Measurements from ENCODE around the gene CARD8.

CARD8 gene

GRCh38 chr19:48258350-48258749, 2.6 kb upstream of the CARD8 start:
- peak overlapping the region; percentile 36 for H3K4me3 ChIP-seq (ENCODE audit: low read depth, low read length)
- TF ChIP-seq, protein P1, sequence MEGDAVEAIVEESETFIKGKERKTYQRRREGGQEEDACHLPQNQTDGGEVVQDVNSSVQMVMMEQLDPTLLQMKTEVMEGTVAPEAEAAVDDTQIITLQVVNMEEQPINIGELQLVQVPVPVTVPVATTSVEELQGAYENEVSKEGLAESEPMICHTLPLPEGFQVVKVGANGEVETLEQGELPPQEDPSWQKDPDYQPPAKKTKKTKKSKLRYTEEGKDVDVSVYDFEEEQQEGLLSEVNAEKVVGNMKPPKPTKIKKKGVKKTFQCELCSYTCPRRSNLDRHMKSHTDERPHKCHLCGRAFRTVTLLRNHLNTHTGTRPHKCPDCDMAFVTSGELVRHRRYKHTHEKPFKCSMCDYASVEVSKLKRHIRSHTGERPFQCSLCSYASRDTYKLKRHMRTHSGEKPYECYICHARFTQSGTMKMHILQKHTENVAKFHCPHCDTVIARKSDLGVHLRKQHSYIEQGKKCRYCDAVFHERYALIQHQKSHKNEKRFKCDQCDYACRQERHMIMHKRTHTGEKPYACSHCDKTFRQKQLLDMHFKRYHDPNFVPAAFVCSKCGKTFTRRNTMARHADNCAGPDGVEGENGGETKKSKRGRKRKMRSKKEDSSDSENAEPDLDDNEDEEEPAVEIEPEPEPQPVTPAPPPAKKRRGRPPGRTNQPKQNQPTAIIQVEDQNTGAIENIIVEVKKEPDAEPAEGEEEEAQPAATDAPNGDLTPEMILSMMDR (IDR thresholded peaks at IDR 0.05; ENCODE audit: borderline replicate concordance, insufficient read depth, low read depth, low read length), result no peak

- H3K4me3 ChIP-seq (ENCODE audit: low read depth, low read length), result no peak overlapping the region
- TF ChIP-seq, protein P1 (IDR thresholded peaks at IDR 0.05; ENCODE audit: borderline replicate concordance, insufficient read depth, low read depth, low read length), result no peak
Measured at GRCh38 chr19:48254529-48254970, 1.2 kb downstream of the CARD8 start.

GRCh38 chr19:48253999-48254398, 1.7 kb downstream of the CARD8 start:
- TF ChIP-seq, protein P1 (IDR thresholded peaks at IDR 0.05; ENCODE audit: borderline replicate concordance, insufficient read depth, low read depth, low read length), result no peak
- no peak overlapping the region for H3K4me3 ChIP-seq (ENCODE audit: low read depth, low read length)

- no peak overlapping the region for H3K4me3 ChIP-seq (ENCODE audit: low read depth, low read length)
- TF ChIP-seq, protein P1 (IDR thresholded peaks at IDR 0.05; ENCODE audit: borderline replicate concordance, insufficient read depth, low read depth, low read length), result no peak
Measured at GRCh38 chr19:48252609-48253008, 3.1 kb downstream of the CARD8 start.

- no peak overlapping the region for H3K4me3 ChIP-seq (ENCODE audit: low read depth, low read length)
- TF ChIP-seq, protein P1 (IDR thresholded peaks at IDR 0.05; ENCODE audit: borderline replicate concordance, insufficient read depth, low read depth, low read length), result no peak
Measured at GRCh38 chr19:48250290-48251025, 5.3 kb downstream of the CARD8 start.

DNA sequence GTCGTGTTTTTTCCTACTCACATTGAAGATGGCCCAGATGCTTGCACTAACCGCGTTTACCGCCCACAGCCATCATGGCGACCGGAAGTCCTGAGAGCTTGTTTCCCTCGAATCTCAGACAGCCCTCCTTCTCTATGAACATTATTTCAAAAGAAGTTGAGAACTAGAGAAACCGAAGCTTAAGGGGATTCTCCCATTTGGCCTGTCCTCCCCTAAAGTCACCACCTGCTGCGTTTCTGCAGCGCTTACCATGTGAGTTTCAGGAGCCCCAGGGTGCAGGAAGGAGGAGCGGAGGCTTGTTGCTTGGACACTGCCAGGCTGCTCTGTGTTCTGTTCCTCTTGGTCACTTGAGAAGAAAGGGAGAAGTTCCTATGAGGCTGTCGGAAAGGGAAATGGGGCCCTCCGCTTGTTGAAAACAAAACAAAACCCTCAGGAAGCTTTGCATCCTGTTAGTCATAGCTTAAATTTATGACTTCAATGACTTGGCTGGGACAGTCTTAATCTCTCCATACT, 6.2 kb downstream of the CARD8 start:
- peak overlapping the region; percentile 63 for H3K4me3 ChIP-seq (ENCODE audit: low read depth, low read length)
- TF ChIP-seq, protein P1 (IDR thresholded peaks at IDR 0.05; ENCODE audit: borderline replicate concordance, insufficient read depth, low read depth, low read length), result no peak

Data from GM12875 (cell line).